Activated naive CD4-positive, alpha-beta T cell treated with anti-CD3 and anti-CD28 coated beads, Interleukin-2, amount 10 ng/mL, durations not matched to agents 7 days and 5 days (primary cell): Measurements from ENCODE around the gene MED9.
A peak's percentile ranks its signal among the peaks of the same experiment; 100 is the strongest.

Experiments used
- CTCF ChIA-PET: fragments of 350-600 bp; sonication (Branson Sonifier 250); formaldehyde crosslinking; loops from one replicate; lab custom pipeline; 2021; ENCODE audit warnings: antibody characterized with exemption; lab: Charles Lee
- DNase-seq: peaks from one replicate; pipeline ENCODE4 v3.0.0-alpha.2; 2020
- H3K27ac Mint-ChIP-seq: one replicate; pipeline ENCODE4 v1.8.0; 2021; ENCODE audit warnings: mild to moderate bottlenecking, moderate library complexity, mixed read lengths
- H3K27me3 Mint-ChIP-seq: one replicate; pipeline ENCODE4 v1.8.0; 2021; ENCODE audit warnings: mild to moderate bottlenecking, mixed read lengths
- H3K36me3 Mint-ChIP-seq: one replicate; pipeline ENCODE4 v1.8.0; 2021; ENCODE audit warnings: mixed read lengths
- H3K4me1 Mint-ChIP-seq: one replicate; pipeline ENCODE4 v1.8.0; 2021; ENCODE audit warnings: mixed read lengths
- H3K4me3 Mint-ChIP-seq: one replicate; pipeline ENCODE4 v1.8.0; 2021; ENCODE audit warnings: mild to moderate bottlenecking, moderate library complexity, mixed read lengths
- H3K9me3 Mint-ChIP-seq: one replicate; pipeline ENCODE4 v1.8.0; 2021; ENCODE audit warnings: mixed read lengths

The MED9 gene

GRCh38 chr17:17497065-17497844 is 20.5 kb downstream of the MED9 start:
- Mint-ChIP-seq H3K27me3 (peaks cover 56% of the 10 kb centered on the region), H3K36me3 (peaks cover 8% of the 10 kb centered on the region), H3K4me3 (peak overlapping the region; percentile 35), H3K9me3 (no peaks in the 10 kb centered on the region), H3K4me1 (peaks cover 14% of the 10 kb centered on the region), H3K27ac (no peak overlapping the region)
- CTCF ChIA-PET = interaction anchor here (0.6 to 3.2 kb wide), 25 partner anchors 9 to 175 kb away, joined by 3 to 33 read pairs (median 4); no protein-coding TSS in a partner anchor
- DNase-seq = no peak

- peaks cover 14% of the 10 kb centered on the region for H3K4me1 Mint-ChIP-seq
- H3K27me3 Mint-ChIP-seq = peaks cover 56% of the 10 kb centered on the region
- no peak for DNase-seq
- CTCF ChIA-PET = interaction anchor here (1.6 to 3.2 kb wide), 6 partner anchors 8 to 166 kb away, joined by 3 to 33 read pairs (median 7); no protein-coding TSS in a partner anchor
- no peaks in the 10 kb centered on the region for H3K9me3 Mint-ChIP-seq
- H3K36me3 Mint-ChIP-seq = peaks cover 3% of the 10 kb centered on the region
- H3K27ac Mint-ChIP-seq = no peak overlapping the region
- H3K4me3 Mint-ChIP-seq = no peak overlapping the region
Observed at GRCh38 chr17:17497845-17498520, 21.2 kb downstream of the MED9 start.

GRCh38 chr17:17498606-17499301 is 22.0 kb downstream of the MED9 start:
- CTCF ChIA-PET = interaction anchor here (1.4 kb wide), 1 partner anchor 115 kb away, joined by 3 read pairs; no protein-coding TSS in a partner anchor
- Mint-ChIP-seq H3K27ac (no peak overlapping the region), H3K4me3 (no peak overlapping the region), H3K27me3 (peaks cover 50% of the 10 kb centered on the region), H3K4me1 (peaks cover 14% of the 10 kb centered on the region), H3K36me3 (no peaks in the 10 kb centered on the region), H3K9me3 (no peaks in the 10 kb centered on the region)
- DNase-seq = no peak

GRCh38 chr17:17499402-17500145 is 22.8 kb downstream of the MED9 start:
- CTCF ChIA-PET = interaction anchor here (0.6 to 2.3 kb wide), 4 partner anchors 68 to 190 kb away, joined by 3 to 6 read pairs (median 3); no protein-coding TSS in a partner anchor
- Mint-ChIP-seq H3K27ac (no peak overlapping the region), H3K9me3 (no peaks in the 10 kb centered on the region)

GRCh38 chr17:17500999-17501605 is 24.3 kb downstream of the MED9 start:
- peak; percentile 63 for DNase-seq
- H3K27me3 Mint-ChIP-seq = peaks cover 27% of the 10 kb centered on the region
- CTCF ChIA-PET = interaction anchor here (2.3 kb wide), 1 partner anchor 141 kb away, joined by 6 read pairs; no protein-coding TSS in a partner anchor
- peaks cover 4% of the 10 kb centered on the region for H3K4me1 Mint-ChIP-seq
- H3K9me3 Mint-ChIP-seq = no peaks in the 10 kb centered on the region
- H3K27ac Mint-ChIP-seq = no peak overlapping the region
- H3K36me3 Mint-ChIP-seq = no peaks in the 10 kb centered on the region
- H3K4me3 Mint-ChIP-seq = no peak overlapping the region

More at GRCh38 chr17:17499402-17500145, 22.8 kb downstream of the MED9 start:
- DNase-seq = no peak
- Mint-ChIP-seq H3K4me1 (peaks cover 13% of the 10 kb centered on the region), H3K4me3 (no peak overlapping the region), H3K36me3 (no peaks in the 10 kb centered on the region), H3K27me3 (peaks cover 42% of the 10 kb centered on the region)

GRCh38 chr17:17502741-17503565 is 26.2 kb downstream of the MED9 start:
- DNase-seq = no peak
- Mint-ChIP-seq H3K9me3 (no peaks in the 10 kb centered on the region), H3K4me3 (no peak overlapping the region), H3K27ac (no peak overlapping the region), H3K4me1 (no peaks in the 10 kb centered on the region), H3K36me3 (no peaks in the 10 kb centered on the region), H3K27me3 (peaks cover 14% of the 10 kb centered on the region)
- CTCF ChIA-PET = no interaction called here

GRCh38 chr17:17503566-17504130 is 26.8 kb downstream of the MED9 start:
- Mint-ChIP-seq H3K36me3 (no peaks in the 10 kb centered on the region), H3K4me3 (no peak overlapping the region), H3K4me1 (no peaks in the 10 kb centered on the region), H3K27ac (no peak overlapping the region), H3K9me3 (no peaks in the 10 kb centered on the region), H3K27me3 (peaks cover 7% of the 10 kb centered on the region)
- CTCF ChIA-PET = no interaction called here
- no peak for DNase-seq

GRCh38 chr17:17504341-17505140 is 27.7 kb downstream of the MED9 start:
- no peak for DNase-seq
- CTCF ChIA-PET = no interaction called here
- peaks cover 7% of the 10 kb centered on the region for H3K27me3 Mint-ChIP-seq
- H3K27ac Mint-ChIP-seq = no peak overlapping the region
- no peaks in the 10 kb centered on the region for H3K4me1 Mint-ChIP-seq
- H3K4me3 Mint-ChIP-seq = no peak overlapping the region
- H3K36me3 Mint-ChIP-seq = no peaks in the 10 kb centered on the region
- H3K9me3 Mint-ChIP-seq = no peaks in the 10 kb centered on the region

- CTCF ChIA-PET = interaction anchor here (1.9 kb wide), 1 partner anchor 9 kb away, joined by 6 read pairs; the partner anchor contains the start of gene RASD1
- Mint-ChIP-seq H3K4me3 (no peak overlapping the region), H3K27me3 (peaks cover 3% of the 10 kb centered on the region), H3K36me3 (no peaks in the 10 kb centered on the region), H3K27ac (no peak overlapping the region), H3K4me1 (no peaks in the 10 kb centered on the region), H3K9me3 (no peaks in the 10 kb centered on the region)
- DNase-seq = no peak
Observed at GRCh38 chr17:17505151-17505550, 28.4 kb downstream of the MED9 start.

GRCh38 chr17:17505610-17506171 is 28.9 kb downstream of the MED9 start:
- DNase-seq = no peak
- no peaks in the 10 kb centered on the region for H3K36me3 Mint-ChIP-seq
- no peaks in the 10 kb centered on the region for H3K9me3 Mint-ChIP-seq
- no peak overlapping the region for H3K4me3 Mint-ChIP-seq
- H3K4me1 Mint-ChIP-seq = no peaks in the 10 kb centered on the region
- H3K27me3 Mint-ChIP-seq = no peaks in the 10 kb centered on the region
- H3K27ac Mint-ChIP-seq = no peak overlapping the region
- CTCF ChIA-PET = interaction anchor here (1.9 kb wide), 1 partner anchor 9 kb away, joined by 6 read pairs; the partner anchor contains the start of gene RASD1

GRCh38 chr17:17506181-17506741 is 29.5 kb downstream of the MED9 start:
- Mint-ChIP-seq H3K9me3 (no peaks in the 10 kb centered on the region), H3K4me3 (no peak overlapping the region)

More at GRCh38 chr17:17506181-17506741, 29.5 kb downstream of the MED9 start:
- no peak overlapping the region for H3K27ac Mint-ChIP-seq
- DNase-seq = no peak
- no peaks in the 10 kb centered on the region for H3K4me1 Mint-ChIP-seq
- no peaks in the 10 kb centered on the region for H3K27me3 Mint-ChIP-seq
- CTCF ChIA-PET = interaction anchor here (1.9 kb wide), 1 partner anchor 10 kb away, joined by 6 read pairs; the partner anchor contains the start of gene RASD1
- no peaks in the 10 kb centered on the region for H3K36me3 Mint-ChIP-seq
